PC-3 (cell line): ENCODE measurements around the gene NR5A2. TPM values are rescaled to one million over a fixed set of nuclear protein-coding genes. Genes with fewer than 3 reads are reported as not detected.
A peak's percentile ranks its signal among the peaks of the same experiment; 100 is the strongest.

Source experiments
- ATAC-seq: fragments of 200-7000 bp; cut with Tn5 transposase; 2 replicates; pipeline ENCODE4 v1.9.1; 2020; ENCODE audit warnings: mild to moderate bottlenecking, moderate library complexity
- BruUV-seq: library from RNA; stranded (reverse); fragments of 400-500 nt; replicated peaks from 2 replicates; lab custom pipeline; 2021; lab: Mats Ljungman, UMichigan
- CTCF ChIA-PET: fragments of 300-600 bp; sonication (Branson Sonifier 250); formaldehyde crosslinking; loops from one replicate; lab custom pipeline; 2022; ENCODE audit warnings: antibody characterized with exemption; lab: Charles Lee
- POLR2A ChIA-PET: fragments of 300-600 bp; sonication (Branson Sonifier 250); formaldehyde crosslinking; loops from one replicate; lab custom pipeline; 2022; ENCODE audit warnings: antibody characterized with exemption; ENCODE audit not compliant: unreplicated experiment; lab: Charles Lee
- DNase-seq: peaks from one replicate; pipeline ENCODE4 v3.0.0-alpha.2; 2015
- H2AFZ ChIP-seq: fragments of 300-600 bp; sonication (generic); 2 replicates; pipeline ENCODE4 v1.6.0; 2016; ENCODE audit warnings: antibody characterized with exemption, low read length
- H3F3A ChIP-seq: fragments of 300-600 bp; sonication (generic); one replicate; pipeline ENCODE4 v1.6.0; 2017; ENCODE audit warnings: antibody characterized with exemption, low read length, control low read depth, mild to moderate bottlenecking; ENCODE audit not compliant: unreplicated experiment
- H3K27ac ChIP-seq: fragments of 300-600 bp; sonication (generic); 2 replicates; pipeline ENCODE4 v1.5.1; 2016; ENCODE audit warnings: mild to moderate bottlenecking, low read length
- H3K27me3 ChIP-seq: fragments of 300-600 bp; sonication (generic); 2 replicates; pipeline ENCODE4 v1.6.1; 2016; ENCODE audit warnings: low read length, mixed read lengths
- H3K36me3 ChIP-seq: fragments of 300-600 bp; sonication (generic); 2 replicates; pipeline ENCODE4 v1.6.1; 2016; ENCODE audit warnings: low read depth, mixed run types, low read length, mixed read lengths
- H3K4me1 ChIP-seq: fragments of 300-600 bp; sonication (generic); 2 replicates; pipeline ENCODE4 v1.5.1; 2016; ENCODE audit warnings: low read length; ENCODE audit not compliant: insufficient read depth
- H3K4me2 ChIP-seq: fragments of 300-600 bp; sonication (generic); 2 replicates; pipeline ENCODE4 v1.6.0; 2016; ENCODE audit warnings: low read length
- H3K4me3 ChIP-seq: fragments of 300-600 bp; sonication (generic); 2 replicates; pipeline ENCODE4 v1.5.1; 2016; ENCODE audit warnings: mild to moderate bottlenecking, low read length, mixed read lengths
- H3K79me2 ChIP-seq: fragments of 300-600 bp; sonication (generic); 2 replicates; pipeline ENCODE4 v1.6.1; 2017; ENCODE audit warnings: low read length, mixed read lengths
- H3K9ac ChIP-seq: fragments of 300-600 bp; sonication (generic); 2 replicates; pipeline ENCODE4 v1.6.0; 2016; ENCODE audit warnings: mild to moderate bottlenecking, low read length
- H3K9me2 ChIP-seq: fragments of 300-600 bp; sonication (generic); replicated peaks from 2 replicates; pipeline ENCODE4 v1.6.1; 2016; ENCODE audit warnings: mixed run types, low read length, mixed read lengths
- H3K9me3 ChIP-seq: fragments of 300-600 bp; sonication (generic); 2 replicates; pipeline ENCODE4 v1.6.1; 2016; ENCODE audit warnings: low read length, mixed read lengths
- H4K20me1 ChIP-seq: fragments of 300-600 bp; sonication (generic); 2 replicates; pipeline ENCODE4 v1.6.1; 2016; ENCODE audit warnings: low read length, mixed read lengths
- EZH2 ChIP-seq: fragments of 300-600 bp; sonication (generic); IDR thresholded peaks from one replicate; pipeline ENCODE4 v1.6.1; 2017; ENCODE audit warnings: antibody characterized with exemption, mild to moderate bottlenecking, low read length; ENCODE audit not compliant: unreplicated experiment
- EZH2phosphoT487 ChIP-seq: fragments of 300-600 bp; sonication (generic); IDR thresholded peaks from 2 replicates; pipeline ENCODE4 v1.6.1; 2018; ENCODE audit warnings: mild to moderate bottlenecking, antibody characterized with exemption, low read length, borderline replicate concordance
- intact Hi-C: fragments of 100-400 bp; cut with micrococcal nuclease; formaldehyde crosslinking; loops from 2 replicates; pipeline ENCODE4 v1.9.0; 2023
- total RNA-seq: library from RNA; depleted of rRNA; stranded (reverse); fragments of >200 nt; gene quantifications from 2 replicates; pipeline ENCODE4 v1.2.3, GENCODE V29; 2014
- TF ChIP-seq, protein P1 (sequence below): fragments of 300-600 bp; sonication (generic); conservative IDR thresholded peaks from 2 replicates; pipeline ENCODE4 v1.5.1; 2017; ENCODE audit warnings: antibody characterized with exemption, low read depth, mild to moderate bottlenecking, low read length

NR5A2 gene
- total RNA-seq, 1 experiment from 2014 or later, result 0.36 TPM

DNA sequence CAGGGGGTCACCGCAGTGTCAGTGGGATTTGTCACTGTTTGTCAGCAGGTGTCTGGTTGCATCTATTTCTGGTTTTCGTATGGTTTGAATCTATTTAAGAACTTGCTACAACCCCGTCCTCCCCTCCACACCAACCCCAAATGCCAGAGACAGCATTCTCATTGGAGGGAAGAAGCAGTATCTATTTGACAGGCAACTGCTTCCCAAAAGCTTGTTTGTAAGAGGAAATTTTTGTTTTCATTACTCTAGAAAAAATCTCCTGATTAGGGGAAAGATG is 54.4 kb downstream of the NR5A2 start:
- Histone ChIP-seq H4K20me1 (no peaks in the 10 kb centered on the region), H2AFZ (no peak overlapping the region), H3K27ac (no peak overlapping the region), H3K9me3 (no peaks in the 10 kb centered on the region), H3K36me3 (no peaks in the 10 kb centered on the region), H3F3A (no peaks in the 10 kb centered on the region), H3K79me2 (no peaks in the 10 kb centered on the region), H3K4me1 (peaks cover 14% of the 10 kb centered on the region), H3K4me2 (0 out of 2 replicates have a peak overlapping the region, but pooled peaks have one; percentile 27), H3K27me3 (no peaks in the 10 kb centered on the region), H3K9ac (no peak overlapping the region), H3K9me2 (no peaks in the 10 kb centered on the region), H3K4me3 (no peak overlapping the region)
- intact Hi-C loops, result no loop called here
- ChIA-PET CTCF (no interaction called here), POLR2A (interaction anchor here (0.6 kb wide), 1 partner anchor 95 kb away, joined by 3 read pairs; no protein-coding TSS in a partner anchor)
- BruUV-seq, result no TSS peak
- no peak; the same call in 1 of the 2 replicates for ATAC-seq
- no peak for DNase-seq
- TF ChIP-seq, protein P1, sequence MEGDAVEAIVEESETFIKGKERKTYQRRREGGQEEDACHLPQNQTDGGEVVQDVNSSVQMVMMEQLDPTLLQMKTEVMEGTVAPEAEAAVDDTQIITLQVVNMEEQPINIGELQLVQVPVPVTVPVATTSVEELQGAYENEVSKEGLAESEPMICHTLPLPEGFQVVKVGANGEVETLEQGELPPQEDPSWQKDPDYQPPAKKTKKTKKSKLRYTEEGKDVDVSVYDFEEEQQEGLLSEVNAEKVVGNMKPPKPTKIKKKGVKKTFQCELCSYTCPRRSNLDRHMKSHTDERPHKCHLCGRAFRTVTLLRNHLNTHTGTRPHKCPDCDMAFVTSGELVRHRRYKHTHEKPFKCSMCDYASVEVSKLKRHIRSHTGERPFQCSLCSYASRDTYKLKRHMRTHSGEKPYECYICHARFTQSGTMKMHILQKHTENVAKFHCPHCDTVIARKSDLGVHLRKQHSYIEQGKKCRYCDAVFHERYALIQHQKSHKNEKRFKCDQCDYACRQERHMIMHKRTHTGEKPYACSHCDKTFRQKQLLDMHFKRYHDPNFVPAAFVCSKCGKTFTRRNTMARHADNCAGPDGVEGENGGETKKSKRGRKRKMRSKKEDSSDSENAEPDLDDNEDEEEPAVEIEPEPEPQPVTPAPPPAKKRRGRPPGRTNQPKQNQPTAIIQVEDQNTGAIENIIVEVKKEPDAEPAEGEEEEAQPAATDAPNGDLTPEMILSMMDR, result no peak
- TF ChIP-seq EZH2phosphoT487 (no peak), EZH2 (no peak)

GRCh38 chr1:200082329-200082728 is 54.8 kb downstream of the NR5A2 start:
- intact Hi-C loops, result no loop called here
- CTCF ChIA-PET, result no interaction called here
- POLR2A ChIA-PET, result no interaction called here
- no peaks in the 10 kb centered on the region for H3K36me3 ChIP-seq
- ATAC-seq (peak; percentile 78), DNase-seq (peak; percentile 88)
- H3K27me3 ChIP-seq, result no peaks in the 10 kb centered on the region
- no peak overlapping the region for H2AFZ ChIP-seq
- no peak overlapping the region for H3K27ac ChIP-seq
- H3K9me2 ChIP-seq, result no peaks in the 10 kb centered on the region
- H3K4me2 ChIP-seq, result peak overlapping the region; percentile 27
- peaks cover 12% of the 10 kb centered on the region for H3K4me1 ChIP-seq
- H3K9me3 ChIP-seq, result no peaks in the 10 kb centered on the region
- no peaks in the 10 kb centered on the region for H3K79me2 ChIP-seq
- TF ChIP-seq EZH2phosphoT487, result no peak
- TF ChIP-seq, protein P1, result no peak
- no peak for TF ChIP-seq EZH2
- no peaks in the 10 kb centered on the region for H4K20me1 ChIP-seq
- H3F3A ChIP-seq, result no peaks in the 10 kb centered on the region
- no peak overlapping the region for H3K9ac ChIP-seq
- no peak overlapping the region for H3K4me3 ChIP-seq
- no TSS peak for BruUV-seq

DNA sequence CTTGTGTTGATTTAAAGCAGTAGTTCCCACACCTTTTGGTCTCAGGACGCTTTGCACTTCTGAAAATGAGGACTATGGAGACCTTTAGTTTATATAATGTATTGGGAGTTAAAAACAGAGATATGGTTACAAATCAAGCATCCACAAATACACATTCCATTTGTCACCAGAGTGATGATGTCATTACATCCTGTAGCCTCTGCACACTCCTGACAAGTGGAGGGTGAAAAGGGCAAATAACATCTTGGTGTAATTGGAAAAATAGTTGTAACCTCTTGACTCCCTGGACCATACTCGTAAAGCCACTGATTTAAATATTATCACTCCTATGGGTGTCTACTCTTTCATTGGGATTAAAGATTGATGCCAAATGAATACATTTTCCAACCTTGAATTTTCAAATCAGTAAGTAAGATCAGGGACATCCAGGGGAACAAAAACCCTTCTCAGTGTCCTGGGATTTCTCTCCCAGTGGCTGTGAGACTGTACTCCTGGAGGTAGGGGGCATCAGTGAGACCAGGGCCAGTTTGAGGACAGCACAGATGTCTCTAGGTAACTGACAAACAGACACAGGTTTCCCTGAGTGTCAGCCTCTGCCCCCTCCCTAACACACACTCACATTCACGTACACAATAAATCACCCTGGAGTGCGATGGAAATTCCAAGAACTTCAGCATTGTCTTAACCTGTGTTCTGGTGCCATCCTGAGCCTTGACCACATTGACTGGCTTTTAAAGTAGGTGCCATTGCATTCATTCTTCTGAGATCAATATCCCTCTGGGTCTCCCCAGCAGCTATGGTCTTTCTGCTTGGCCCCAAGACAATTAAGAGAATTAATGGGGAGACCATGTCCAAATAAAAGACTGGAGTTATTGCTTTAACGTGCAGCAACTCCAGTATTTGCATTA is 63.0 kb downstream of the NR5A2 start:
- no peaks in the 10 kb centered on the region for H3K36me3 ChIP-seq
- ATAC-seq (peak; percentile 75), DNase-seq (peak; percentile 66)
- H3K4me3 ChIP-seq, result no peak overlapping the region
- CTCF ChIA-PET, result interaction anchor here (0.5 to 0.7 kb wide), 2 partner anchors 60 to 186 kb away, joined by 3 to 7 read pairs; no protein-coding TSS in a partner anchor
- H3K27me3 ChIP-seq, result no peaks in the 10 kb centered on the region
- H3F3A ChIP-seq, result no peaks in the 10 kb centered on the region
- H3K79me2 ChIP-seq, result no peaks in the 10 kb centered on the region
- intact Hi-C loops, result loop anchor here (2.0 kb wide), 1 partner anchor 40 kb away; no protein-coding TSS in a partner anchor
- no peak for TF ChIP-seq EZH2
- TF ChIP-seq, protein P1, result peak; percentile 93
- H3K9me2 ChIP-seq, result no peaks in the 10 kb centered on the region
- no peak overlapping the region for H3K9ac ChIP-seq
- H3K4me2 ChIP-seq, result no peak overlapping the region
- no peak overlapping the region for H3K27ac ChIP-seq
- H3K9me3 ChIP-seq, result no peaks in the 10 kb centered on the region
- H2AFZ ChIP-seq, result no peak overlapping the region
- BruUV-seq, result no TSS peak
- H3K4me1 ChIP-seq, result peaks cover 14% of the 10 kb centered on the region
- POLR2A ChIA-PET, result no interaction called here
- no peaks in the 10 kb centered on the region for H4K20me1 ChIP-seq
